T-helper 2 cell treated with Interferon-gamma antibody and Interleukin-4, amounts not matched to agents 100 ng/mL and 5 ng/mL, for 36 hours (primary cell): ENCODE data around the gene MEGF8. TPM values are rescaled to one million over a fixed set of nuclear protein-coding genes. Genes with fewer than 3 reads are reported as not detected.

Source experiments
- intact Hi-C: fragments of 100-400 bp; cut with micrococcal nuclease; formaldehyde crosslinking; loops from one replicate; pipeline ENCODE4 v1.15.1; 2023
- total RNA-seq: library from RNA; stranded (reverse); gene quantifications from 2 replicates; pipeline ENCODE4 v1.2.3, GENCODE V29; 2022

Gene MEGF8
- total RNA-seq, 1 donor from 2014 or later, result 5.0 TPM

DNA sequence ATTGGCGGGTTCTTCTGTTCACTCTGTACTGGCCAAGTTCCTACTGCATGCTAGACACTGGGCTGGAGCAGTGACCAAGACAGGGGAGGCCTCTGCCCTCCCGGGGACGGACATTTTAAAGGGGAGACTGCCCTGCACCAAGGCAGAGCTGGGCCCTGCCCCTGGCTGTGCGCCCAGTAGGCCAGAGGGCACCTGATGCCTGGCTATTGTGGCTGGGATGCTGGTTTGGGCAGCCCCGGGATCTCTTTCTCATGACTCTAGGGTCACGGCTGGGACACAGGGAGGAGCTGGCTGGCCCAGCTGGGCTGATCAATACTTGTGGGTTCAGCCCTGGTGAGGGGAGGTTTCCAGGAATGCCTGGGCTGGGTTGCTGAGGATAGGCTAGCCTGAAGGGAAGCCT is 84.0 kb downstream of the MEGF8 start:
- intact Hi-C loops, result no loop called here

DNA sequence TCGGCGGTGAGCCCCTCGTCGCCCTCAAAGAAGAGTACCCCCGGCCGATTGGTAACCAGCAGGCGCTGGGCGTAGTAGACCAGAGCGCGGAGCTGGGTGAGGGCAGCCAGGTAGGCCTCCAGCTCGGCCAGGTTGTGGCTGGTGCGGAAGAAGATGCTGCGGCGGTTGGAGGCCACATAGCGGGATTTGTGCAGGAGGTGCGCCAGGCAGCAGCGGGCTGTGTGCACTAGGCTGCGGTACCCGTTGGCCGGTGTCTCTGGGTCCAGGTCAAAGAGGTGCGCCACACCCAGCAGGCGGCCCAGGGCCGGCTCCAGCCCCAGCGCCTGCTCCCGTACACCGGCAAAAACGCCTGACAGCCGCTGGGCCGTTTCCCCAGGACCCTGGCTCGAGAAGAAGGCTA is 84.9 kb downstream of the MEGF8 start:
- intact Hi-C loops, result no loop called here

DNA sequence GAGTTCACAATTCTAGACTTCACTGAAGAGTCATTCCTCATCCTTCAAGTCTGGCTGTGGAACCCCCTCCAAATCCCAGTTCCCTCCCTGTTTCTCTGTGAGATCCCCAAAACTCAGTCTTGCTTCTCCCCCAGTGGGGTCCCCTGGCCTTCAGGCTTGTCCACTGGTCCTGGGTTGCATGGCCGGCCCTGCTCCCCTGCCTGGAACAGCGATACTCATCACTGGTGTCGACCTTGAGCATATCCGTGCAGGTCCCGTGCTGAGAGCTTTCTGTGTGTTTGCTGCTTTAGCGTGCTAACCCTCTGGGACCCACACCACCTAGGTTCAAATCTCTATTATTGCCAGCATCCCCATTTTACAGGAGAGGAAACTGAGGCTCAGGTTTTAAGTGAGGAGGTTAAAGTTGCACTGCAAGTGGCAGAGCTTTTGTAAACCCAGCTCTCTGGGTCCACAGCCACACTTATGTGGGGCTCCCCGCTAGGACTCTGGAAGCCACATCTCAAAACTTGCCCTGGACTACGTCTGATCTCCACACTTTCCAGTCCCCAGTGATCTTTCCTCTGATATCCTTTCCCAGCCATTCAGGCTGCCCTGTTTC is 86.2 kb downstream of the MEGF8 start:
- intact Hi-C loops, result no loop called here

DNA sequence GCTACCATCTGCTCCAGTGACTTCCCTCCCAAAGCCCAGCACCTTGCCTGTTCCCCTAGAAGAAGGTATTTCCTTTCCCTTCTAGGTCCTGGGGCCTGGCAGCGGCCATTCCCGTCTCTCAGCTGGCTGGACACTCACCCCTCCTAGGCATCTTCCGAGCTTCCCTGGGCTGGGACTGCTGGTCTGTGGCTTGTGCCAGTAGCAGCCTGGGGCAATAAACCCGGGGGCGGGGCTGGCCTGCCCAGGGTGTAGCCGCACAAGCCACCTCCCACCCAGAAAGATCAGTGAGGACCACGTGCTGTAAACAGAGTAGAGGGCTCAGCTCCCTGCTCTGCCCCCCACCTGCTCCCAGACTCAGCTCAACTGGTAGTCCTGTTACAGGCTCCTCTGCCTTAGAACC is 86.8 kb downstream of the MEGF8 start:
- intact Hi-C loops, result no loop called here

DNA sequence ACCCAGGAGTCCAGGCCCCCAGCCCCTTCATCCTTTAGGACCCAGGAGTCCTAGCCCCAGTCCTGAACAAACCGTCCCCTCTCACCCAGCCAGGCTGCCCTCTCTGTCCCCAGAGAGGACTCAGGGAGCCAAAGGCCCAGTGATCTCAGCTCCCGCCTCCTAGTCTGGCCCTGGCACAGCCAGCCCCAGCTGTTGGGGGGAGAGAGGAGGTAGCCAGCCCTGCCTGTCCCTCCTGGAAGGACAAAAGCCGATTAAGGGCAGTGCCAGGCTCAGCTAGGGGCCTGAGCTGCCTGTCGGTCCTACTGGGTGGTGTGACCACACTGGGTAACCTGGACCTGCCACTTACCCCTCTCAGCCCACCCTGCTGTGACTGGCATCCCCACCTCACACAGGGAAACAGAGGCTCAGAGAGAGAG is 87.2 kb downstream of the MEGF8 start:
- intact Hi-C loops, result no loop called here

DNA sequence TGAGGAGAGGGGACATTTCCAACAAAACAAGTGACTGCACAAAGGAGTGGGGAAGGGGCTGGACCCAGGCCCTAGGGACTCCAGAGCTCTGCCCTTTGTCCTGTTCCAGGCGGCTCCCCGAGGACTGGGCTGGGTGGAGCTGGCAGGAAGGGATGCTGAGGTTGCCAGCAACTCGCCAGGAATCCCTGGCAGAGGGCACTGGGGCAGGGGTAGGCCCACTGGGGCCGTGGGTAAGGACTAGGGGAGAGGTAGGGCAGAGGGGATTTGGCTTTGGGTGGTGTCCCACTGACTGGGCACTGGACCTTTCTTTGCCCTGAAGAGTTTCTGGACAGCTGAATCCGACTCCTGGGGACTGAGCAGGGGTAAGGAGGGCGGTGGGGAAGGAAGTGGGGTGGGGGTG is 93.9 kb downstream of the MEGF8 start:
- intact Hi-C loops, result no loop called here

DNA sequence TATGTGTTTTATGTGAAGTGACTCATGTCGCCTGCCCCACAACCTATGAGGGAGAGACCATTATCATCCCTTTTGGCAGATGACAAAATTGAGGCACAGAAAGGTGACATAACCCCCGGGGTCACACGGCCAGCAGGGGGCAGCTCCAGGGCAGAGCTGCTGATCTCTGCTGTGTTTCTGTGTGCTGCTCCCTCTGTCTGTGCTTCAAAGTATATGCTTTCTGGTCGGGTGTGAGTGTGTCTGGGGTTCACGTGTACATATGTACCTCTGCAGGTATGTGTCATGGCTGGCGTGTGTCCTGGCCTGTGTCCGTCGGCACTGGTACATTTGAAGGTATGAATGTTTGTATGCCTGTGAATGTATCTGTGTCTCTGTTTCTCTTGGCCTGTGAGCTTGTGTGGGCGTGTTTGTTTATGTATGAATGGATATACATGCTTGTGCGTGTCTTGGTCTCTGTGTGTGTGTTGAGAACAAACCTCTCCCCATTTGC is 94.7 kb downstream of the MEGF8 start:
- intact Hi-C loops, result loop anchor here (1.0 to 5.0 kb wide), 2 partner anchors 109 to 313 kb away; no protein-coding TSS in a partner anchor

DNA sequence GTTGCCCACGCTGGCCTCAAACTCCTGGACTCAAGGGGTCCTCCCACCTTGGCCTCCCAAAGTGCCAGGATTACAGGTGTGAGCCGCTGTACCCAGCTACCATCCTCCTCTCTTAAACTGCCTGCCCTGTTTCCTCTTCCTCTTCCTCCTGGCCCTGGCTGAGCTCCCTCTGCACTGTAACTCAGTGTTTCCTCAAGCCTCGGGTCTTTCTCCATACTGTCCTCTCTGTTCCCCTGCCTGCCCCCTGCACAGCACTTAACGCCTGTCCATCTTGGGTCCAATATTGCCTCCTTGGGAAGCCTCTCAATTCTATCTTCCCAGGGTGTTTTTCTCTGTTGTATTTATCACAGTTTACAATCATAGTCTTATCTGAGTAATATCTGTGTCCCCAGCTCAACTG is 95.7 kb downstream of the MEGF8 start:
- intact Hi-C loops, result loop anchor here (5.0 kb wide), 1 partner anchor 314 kb away; no protein-coding TSS in a partner anchor

DNA sequence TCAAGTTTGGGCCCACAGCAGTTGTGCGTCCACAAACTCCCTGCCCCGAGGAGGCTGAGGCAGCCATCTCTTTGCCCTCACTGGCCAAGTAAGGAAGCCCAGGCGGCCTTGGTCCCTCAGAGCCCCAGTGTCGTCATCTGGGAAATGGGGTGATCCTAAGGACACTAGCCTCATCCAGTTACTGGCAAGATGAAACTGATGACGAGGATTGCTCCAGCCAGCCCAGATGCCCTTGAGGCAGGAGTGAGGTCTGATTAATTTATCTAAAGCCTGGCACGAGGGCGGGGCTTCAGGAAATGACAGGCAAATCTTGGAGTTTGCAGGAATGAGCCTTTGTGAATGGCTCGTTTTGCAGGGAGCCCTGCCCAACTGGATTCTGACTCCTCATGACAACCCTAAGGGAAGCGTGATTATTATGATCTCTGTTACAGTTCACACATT is 96.2 kb downstream of the MEGF8 start:
- intact Hi-C loops, result loop anchor here (2.0 to 5.0 kb wide), 2 partner anchors 25 to 314 kb away; no protein-coding TSS in a partner anchor

DNA sequence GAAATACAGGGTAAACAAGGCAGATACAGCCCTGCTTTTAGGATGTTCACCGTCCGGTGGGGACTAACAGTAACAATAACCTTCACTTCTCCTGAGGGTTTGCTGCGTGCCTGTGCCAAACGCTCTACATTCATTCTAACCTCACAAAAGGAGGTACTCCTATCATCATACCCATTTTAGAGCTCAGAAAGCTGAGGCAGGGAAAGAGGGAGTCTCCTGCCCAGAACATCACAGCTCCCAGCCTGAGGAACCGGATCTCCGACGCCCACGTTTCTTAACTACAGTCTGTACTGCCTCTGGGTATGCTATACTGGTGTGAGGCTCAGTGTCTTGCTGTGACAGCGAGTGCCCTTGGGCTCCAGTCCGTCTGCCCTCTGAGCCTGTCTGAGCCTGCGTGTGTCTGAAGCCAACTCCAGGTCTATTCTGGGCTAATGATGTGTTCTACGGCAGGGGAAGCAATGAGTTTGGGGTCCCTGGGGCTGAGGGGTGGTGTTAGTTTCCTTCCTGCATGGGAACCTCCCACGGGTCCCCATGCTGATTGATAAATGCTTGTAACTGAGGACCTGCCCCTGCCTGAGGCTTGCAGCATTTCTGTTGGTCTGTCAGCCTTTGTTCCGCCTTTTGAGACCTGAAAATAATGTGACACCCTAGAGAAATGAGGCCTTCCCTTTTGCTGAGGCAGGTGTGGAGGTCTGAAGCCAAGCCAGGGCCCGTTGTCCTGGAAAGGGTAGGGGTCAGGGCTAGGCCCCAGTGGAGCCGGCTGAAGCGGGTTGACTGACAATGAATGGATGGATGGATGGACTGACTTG is 96.9 kb downstream of the MEGF8 start:
- intact Hi-C loops, result loop anchor here (2.0 to 5.0 kb wide), 2 partner anchors 25 to 315 kb away; no protein-coding TSS in a partner anchor

DNA sequence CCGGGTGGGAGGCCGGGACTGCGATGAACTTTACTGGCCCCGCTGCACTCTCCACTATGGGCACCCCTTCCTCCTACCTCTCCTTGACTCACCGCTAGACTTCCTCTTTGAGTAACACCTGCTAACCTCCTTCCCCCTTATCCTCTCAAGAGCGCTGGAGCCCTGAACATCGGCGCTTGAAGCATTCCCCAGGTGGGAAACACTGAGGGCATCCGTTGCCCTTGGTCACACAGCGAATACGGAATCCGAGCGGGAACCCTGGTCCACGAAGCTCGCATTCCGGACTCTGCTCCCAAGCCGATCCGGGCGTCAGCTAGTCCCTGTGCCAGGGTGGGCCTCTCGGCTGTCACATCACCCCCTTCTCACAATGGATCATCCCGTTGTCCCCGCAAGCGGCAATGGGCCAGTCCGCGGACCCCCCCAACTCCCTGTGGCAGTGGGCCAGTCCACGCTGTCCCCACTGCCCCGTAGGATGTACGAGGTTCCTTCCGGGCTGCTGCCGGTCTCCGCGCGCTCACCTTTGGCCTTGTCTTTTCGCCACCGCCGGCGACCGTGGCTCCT is 97.5 kb downstream of the MEGF8 start:
- intact Hi-C loops, result loop anchor here (1.0 to 5.0 kb wide), 5 partner anchors 26 to 316 kb away; partner anchors contain the start of genes PAFAH1B3 and PRR19

DNA sequence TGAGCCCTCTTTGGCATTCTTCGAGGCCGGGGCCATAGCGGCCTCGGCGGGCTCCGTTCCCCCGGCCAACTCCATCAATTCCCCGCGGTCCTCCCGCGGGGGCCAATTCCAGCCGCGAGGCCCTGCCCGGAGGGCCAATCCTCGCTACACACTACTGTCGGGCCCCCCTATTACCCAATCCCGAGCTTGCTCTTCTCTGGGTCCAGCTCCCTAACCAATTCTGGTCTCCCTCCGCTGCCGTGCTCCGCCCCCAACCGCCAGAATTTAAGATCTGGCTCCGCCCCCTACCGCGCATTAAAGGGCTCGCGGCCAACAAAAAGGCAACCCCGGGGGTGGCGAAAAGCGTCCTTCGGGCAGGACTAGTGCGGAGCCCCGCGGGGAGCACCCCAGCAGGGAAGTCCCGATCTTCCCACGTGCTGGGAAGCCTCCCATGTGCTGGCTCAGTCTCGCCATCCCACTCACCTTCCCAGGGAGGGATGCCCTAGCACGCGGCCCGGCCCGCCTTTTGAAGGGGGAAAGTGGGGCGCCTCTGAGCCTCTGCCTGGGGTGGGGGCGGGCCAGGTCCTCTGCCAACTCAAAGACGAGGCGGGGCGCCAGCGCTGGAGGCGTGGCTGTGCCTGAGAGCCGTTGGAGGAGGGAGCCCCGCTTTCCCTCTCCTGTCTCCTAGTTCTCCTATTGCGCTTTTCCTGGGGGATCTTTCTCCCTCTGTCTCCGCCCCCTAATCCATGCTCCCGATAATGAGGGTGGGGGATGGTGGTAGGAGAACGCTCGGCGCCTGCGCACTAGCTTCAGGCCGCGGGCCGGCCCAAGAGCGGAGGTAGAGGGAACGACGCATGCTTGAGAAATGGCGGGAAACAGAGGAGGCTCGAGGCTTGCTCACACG is 98.3 kb downstream of the MEGF8 start:
- intact Hi-C loops, result loop anchor here (1.0 to 5.0 kb wide), 5 partner anchors 27 to 316 kb away; partner anchors contain the start of genes PAFAH1B3 and PRR19

DNA sequence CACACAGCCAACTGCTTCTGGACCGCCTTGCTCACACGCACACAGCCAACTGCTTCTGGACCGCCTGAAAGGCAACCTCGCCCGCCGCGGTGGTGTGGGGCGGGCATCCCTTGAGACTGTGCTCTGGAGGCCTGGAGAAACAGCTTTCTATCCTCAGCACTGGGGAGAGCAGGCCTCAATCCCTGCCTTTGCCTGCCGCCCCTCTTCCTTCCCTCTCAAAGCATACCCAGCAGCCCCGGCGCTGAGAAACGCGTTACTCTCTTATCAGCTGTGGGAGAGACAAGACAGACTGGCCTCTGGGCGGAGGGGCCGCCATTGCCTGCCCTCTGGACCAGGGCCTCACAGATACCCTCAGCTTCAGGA is 98.9 kb downstream of the MEGF8 start:
- intact Hi-C loops, result loop anchor here (5.0 kb wide), 1 partner anchor 317 kb away; no protein-coding TSS in a partner anchor

DNA sequence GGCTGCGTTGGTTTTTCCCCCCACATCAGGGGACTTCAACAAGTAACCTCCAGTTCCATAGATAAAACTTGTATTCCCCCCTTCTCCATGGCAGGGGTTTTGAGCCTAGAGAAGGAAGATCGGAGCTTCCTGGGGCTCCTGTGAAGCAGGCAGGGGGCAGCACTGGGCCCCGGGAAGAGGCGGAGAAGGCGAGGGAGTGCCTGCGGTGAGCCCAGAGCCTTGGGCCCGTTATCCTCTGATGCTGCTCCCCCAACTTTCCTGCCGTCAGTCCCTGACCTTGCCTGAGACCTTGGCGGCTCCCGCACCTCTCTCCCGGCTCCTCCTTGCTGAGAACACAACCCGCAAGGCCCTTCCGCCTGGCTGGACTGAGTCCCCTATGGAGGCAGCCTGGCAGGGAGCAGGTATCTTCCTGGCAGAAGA is 99.3 kb downstream of the MEGF8 start:
- intact Hi-C loops, result loop anchor here (5.0 kb wide), 1 partner anchor 317 kb away; no protein-coding TSS in a partner anchor

DNA sequence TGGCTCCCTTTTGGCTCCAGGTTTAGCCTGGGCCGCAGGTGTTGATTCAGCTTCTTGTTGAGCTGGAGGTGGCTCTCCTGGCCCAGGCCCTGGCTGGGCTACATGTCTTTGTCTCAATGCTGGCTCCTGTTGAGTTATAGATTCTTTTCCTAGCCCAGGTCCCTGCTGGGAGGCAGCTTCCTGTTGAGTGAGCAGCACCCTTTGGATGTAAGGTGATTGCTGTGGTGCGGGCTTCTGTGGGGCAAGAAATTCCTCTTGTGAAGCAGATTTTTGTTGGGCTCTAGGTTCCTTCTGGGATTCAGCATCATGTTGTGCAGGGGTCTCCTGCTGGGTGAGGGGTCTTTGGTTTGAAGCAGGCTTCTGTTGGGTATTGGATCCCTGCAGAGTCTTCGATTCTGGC is 101.2 kb downstream of the MEGF8 start:
- intact Hi-C loops, result no loop called here

DNA sequence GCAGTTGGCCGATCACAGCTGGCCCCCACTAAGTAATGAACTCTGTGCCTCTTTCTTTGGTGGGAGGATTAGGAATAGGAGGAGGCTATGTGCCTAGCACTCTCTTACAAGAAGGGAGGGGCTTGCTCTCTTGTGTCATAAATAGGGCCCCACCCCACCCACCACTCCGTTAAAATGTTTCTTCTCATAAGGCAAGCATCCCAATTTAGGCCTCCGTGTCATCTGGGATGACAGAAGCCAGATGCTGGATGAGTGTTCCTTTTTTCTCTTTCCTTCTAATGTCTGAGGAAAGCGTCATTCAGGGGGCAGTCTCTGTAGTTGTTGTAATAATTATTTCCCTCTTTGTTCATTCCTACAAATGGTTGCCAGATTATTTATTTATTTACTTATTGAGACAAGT is 101.9 kb downstream of the MEGF8 start, which contains the start of gene LIPE:
TSS of gene LIPE (minus strand) at position 76 of the 400 bp plus-strand sequence. CDS start 239 bp downstream, outside the sequence.
- intact Hi-C loops, result no loop called here
